Embryonic facial prominence (tissue), 1 donor: ENCODE data around the gene MT1B.
"Not testable (repeated sequence)": the region's sequence is repeated elsewhere in the genome, so short reads cannot be mapped to it uniquely, and the experiment has no call there.

ENCODE experiments used
- DNase-seq: peaks from one replicate; pipeline ENCODE4 v3.0.0-alpha.2; 2016; ENCODE audit errors: extremely low spot score

Gene MT1B

GRCh38 chr16:56667581-56668571, 16.2 kb downstream of the MT1B start, which contains the start of gene MT1G:
MT1G (minus strand) TSS chr16:56668065; CDS start chr16:56667993, 72 bp downstream.
- no peak for DNase-seq

GRCh38 chr16:56669005-56669839, 17.5 kb downstream of the MT1B start, which contains the start of gene MT1H:
MT1H (plus strand) TSS chr16:56669814; CDS start chr16:56669885, 71 bp downstream.
- no peak for DNase-seq

- no peak for DNase-seq
Observed at GRCh38 chr16:56669840-56670619, 18.3 kb downstream of the MT1B start.

- no peak for DNase-seq
Observed at GRCh38 chr16:56670620-56670934, 18.9 kb downstream of the MT1B start.

GRCh38 chr16:56671691-56672090, 20.0 kb downstream of the MT1B start:
- DNase-seq, result not testable (repeated sequence)

- DNase-seq, result not testable (repeated sequence)
Observed at GRCh38 chr16:56672171-56672570, 20.5 kb downstream of the MT1B start.

- DNase-seq, result no peak
Observed at GRCh38 chr16:56672761-56673536, 21.3 kb downstream of the MT1B start.

GRCh38 chr16:56673921-56674320, 22.2 kb downstream of the MT1B start:
- no peak for DNase-seq

GRCh38 chr16:56674570-56674969, 22.9 kb downstream of the MT1B start:
- DNase-seq, result not testable (repeated sequence)

- no peak for DNase-seq
Observed at GRCh38 chr16:56675685-56676210, 24.1 kb downstream of the MT1B start.

GRCh38 chr16:56677474-56677873, 25.8 kb downstream of the MT1B start:
- no peak for DNase-seq

- no peak for DNase-seq
Observed at GRCh38 chr16:56679078-56679730, 27.5 kb downstream of the MT1B start.

GRCh38 chr16:56679818-56680217, 28.1 kb downstream of the MT1B start:
- DNase-seq, result no peak

GRCh38 chr16:56681939-56682702, 30.4 kb downstream of the MT1B start, which contains the start of gene MT1X:
MT1X (plus strand) TSS chr16:56682470; CDS start chr16:56682541, 71 bp downstream.
- peak; percentile 43 for DNase-seq

- DNase-seq, result no peak
Observed at GRCh38 chr16:56682703-56683397, 31.2 kb downstream of the MT1B start.

GRCh38 chr16:56683424-56684172, 31.9 kb downstream of the MT1B start:
- no peak for DNase-seq

GRCh38 chr16:56684256-56684925, 32.7 kb downstream of the MT1B start:
- DNase-seq, result no peak
